ENCODE measurements around the gene DPEP1. TPM values are rescaled to one million over a fixed set of nuclear protein-coding genes. Genes with fewer than 3 reads are reported as not detected.

DPEP1 gene
- total and polyA plus RNA-seq, 2 donors (not counting 3 experiments of a cell fraction or from before 2014, with no cell fraction given) = 0.37 to 0.44 TPM

- POLR2A ChIA-PET = no interaction called here
- no peaks in the 10 kb centered on the region for H4K20me1 ChIP-seq (replicated peaks; ENCODE audit: control insufficient read depth, extremely low read depth, insufficient read depth, low read length)
- no TSS peak for BruUV-seq (replicated peaks)
- dilution Hi-C loops (cut with MboI; ENCODE audit: extremely low pct_ligation_motif_present, low sequenced_read_pairs) = no loop called here
- CTCF ChIA-PET = no interaction called here
- H3K9me3 ChIP-seq (replicated peaks; ENCODE audit: control insufficient read depth, insufficient read depth, low read length) = no peaks in the 10 kb centered on the region
- DNase-seq (ENCODE audit: low read depth, low spot score) (no peak), FAIRE-seq (no peak)
- no peak overlapping the region for H3K9ac ChIP-seq (replicated peaks; ENCODE audit: extremely low read depth, insufficient read depth, low read length)
- no peak overlapping the region for H2AFZ ChIP-seq (ENCODE audit: low read depth, low read length)
- no peak overlapping the region for H3K27ac ChIP-seq (ENCODE audit: insufficient read depth, low read depth, low read length)
- H3K79me2 ChIP-seq (ENCODE audit: control insufficient read depth, insufficient read depth, low read length) = no peaks in the 10 kb centered on the region
- peaks cover 9% of the 10 kb centered on the region for H3K4me1 ChIP-seq (ENCODE audit: control insufficient read depth, extremely low read depth, insufficient read depth, low read length)
- H3K4me2 ChIP-seq (ENCODE audit: insufficient read depth, low read length) = no peak overlapping the region
- intact Hi-C loops (cut with micrococcal nuclease) = loop anchor here (10.0 kb wide), 1 partner anchor 153 kb away; the partner anchor contains the start of genes VPS9D1 and ZNF276
- no peak for TF ChIP-seq EZH2 (IDR thresholded peaks at IDR 0.05; ENCODE audit: borderline replicate concordance, low read depth, low read length, severe bottlenecking)
- TF ChIP-seq, protein P1, sequence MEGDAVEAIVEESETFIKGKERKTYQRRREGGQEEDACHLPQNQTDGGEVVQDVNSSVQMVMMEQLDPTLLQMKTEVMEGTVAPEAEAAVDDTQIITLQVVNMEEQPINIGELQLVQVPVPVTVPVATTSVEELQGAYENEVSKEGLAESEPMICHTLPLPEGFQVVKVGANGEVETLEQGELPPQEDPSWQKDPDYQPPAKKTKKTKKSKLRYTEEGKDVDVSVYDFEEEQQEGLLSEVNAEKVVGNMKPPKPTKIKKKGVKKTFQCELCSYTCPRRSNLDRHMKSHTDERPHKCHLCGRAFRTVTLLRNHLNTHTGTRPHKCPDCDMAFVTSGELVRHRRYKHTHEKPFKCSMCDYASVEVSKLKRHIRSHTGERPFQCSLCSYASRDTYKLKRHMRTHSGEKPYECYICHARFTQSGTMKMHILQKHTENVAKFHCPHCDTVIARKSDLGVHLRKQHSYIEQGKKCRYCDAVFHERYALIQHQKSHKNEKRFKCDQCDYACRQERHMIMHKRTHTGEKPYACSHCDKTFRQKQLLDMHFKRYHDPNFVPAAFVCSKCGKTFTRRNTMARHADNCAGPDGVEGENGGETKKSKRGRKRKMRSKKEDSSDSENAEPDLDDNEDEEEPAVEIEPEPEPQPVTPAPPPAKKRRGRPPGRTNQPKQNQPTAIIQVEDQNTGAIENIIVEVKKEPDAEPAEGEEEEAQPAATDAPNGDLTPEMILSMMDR (IDR thresholded peaks at IDR 0.05; ENCODE audit: extremely low read depth in 1 of 2, insufficient read depth in 1 of 2, low read depth in 1 of 2, low read length in 2 of 2) = no peak
- TF ChIP-seq POLR2AphosphoS5 (IDR thresholded peaks at IDR 0.05; ENCODE audit: insufficient read depth, low read depth, low read length) = no peak
- TF ChIP-seq JUN (IDR thresholded peaks at IDR 0.05; ENCODE audit: borderline replicate concordance, insufficient read depth, insufficient read length, low read depth) = no peak
- no peak for TF ChIP-seq MYC (IDR thresholded peaks at IDR 0.05; ENCODE audit: low read depth, low read length)
- no peak for TF ChIP-seq GATA2 (IDR thresholded peaks at IDR 0.05; ENCODE audit: insufficient read depth, insufficient read length, low read depth, low read length)
- TF ChIP-seq POLR2A (IDR thresholded peaks at IDR 0.05; ENCODE audit: low read depth, low read length) = no peak
- TF ChIP-seq FOS (IDR thresholded peaks at IDR 0.05; ENCODE audit: borderline replicate concordance, insufficient read depth, low read length) = no peak
- no peak for TF ChIP-seq MAX (IDR thresholded peaks at IDR 0.05; ENCODE audit: insufficient read depth, insufficient read length)
- H3K4me3 ChIP-seq (replicated peaks in 1 of 3; ENCODE audit: insufficient read depth in 1 of 3, low read depth in 1 of 3, low read length in 3 of 3) = no peak overlapping the region
- peaks cover 0 to 1% of the 10 kb centered on the region in 2 experiments for H3K27me3 ChIP-seq (ENCODE audit: control insufficient read depth in 2 of 2, insufficient read depth in 2 of 2, low read length in 2 of 2)
- H3K36me3 ChIP-seq (ENCODE audit: control insufficient read depth in 2 of 2, extremely low read depth in 1 of 2, insufficient read depth in 2 of 2, low read length in 2 of 2) = no peaks in the 10 kb centered on the region
- no peaks in the 10 kb centered on the region for H3K9me1 ChIP-seq (replicated peaks; ENCODE audit: control insufficient read depth, extremely low read depth, insufficient read depth, low read length)
Measured at GRCh38 chr16:89572073-89572484, 41.4 kb upstream of the DPEP1 start.

Measured in endothelial cell of umbilical vein (primary cell).